ENCODE measurements around the gene PLCB4.

PLCB4 gene

GRCh38 chr20:9075264-9076095 is 6.6 kb downstream of the PLCB4 start:
- Mint-ChIP-seq H3K9me3 (no peaks in the 10 kb centered on the region), H3K27me3 (ENCODE audit: low read depth) (peaks cover 2% of the 10 kb centered on the region), H3K27ac (no peak overlapping the region), H3K4me3 (no peak overlapping the region), H3K4me1 (ENCODE audit: low read depth) (no peaks in the 10 kb centered on the region), H3K36me3 (ENCODE audit: low read depth) (no peaks in the 10 kb centered on the region)

GRCh38 chr20:9076440-9076839 is 7.6 kb downstream of the PLCB4 start:
- Mint-ChIP-seq H3K4me3 (no peak overlapping the region), H3K9me3 (no peaks in the 10 kb centered on the region), H3K36me3 (ENCODE audit: low read depth) (no peaks in the 10 kb centered on the region), H3K27ac (no peak overlapping the region), H3K4me1 (ENCODE audit: low read depth) (no peaks in the 10 kb centered on the region), H3K27me3 (ENCODE audit: low read depth) (no peaks in the 10 kb centered on the region)

- no peaks in the 10 kb centered on the region for H3K4me1 Mint-ChIP-seq (ENCODE audit: low read depth)
- no peaks in the 10 kb centered on the region for H3K27me3 Mint-ChIP-seq (ENCODE audit: low read depth)
- H3K36me3 Mint-ChIP-seq (ENCODE audit: low read depth): no peaks in the 10 kb centered on the region
- no peak overlapping the region for H3K4me3 Mint-ChIP-seq
- H3K9me3 Mint-ChIP-seq: no peaks in the 10 kb centered on the region
- no peak overlapping the region for H3K27ac Mint-ChIP-seq
Observed at GRCh38 chr20:9078826-9079731, 10.2 kb downstream of the PLCB4 start.

- Mint-ChIP-seq H3K36me3 (ENCODE audit: low read depth) (no peaks in the 10 kb centered on the region), H3K27me3 (ENCODE audit: low read depth) (no peaks in the 10 kb centered on the region), H3K27ac (no peak overlapping the region), H3K4me3 (no peak overlapping the region), H3K9me3 (no peaks in the 10 kb centered on the region), H3K4me1 (ENCODE audit: low read depth) (no peaks in the 10 kb centered on the region)
Observed at GRCh38 chr20:9081423-9081966, 12.6 kb downstream of the PLCB4 start.

GRCh38 chr20:9082741-9083140 is 13.9 kb downstream of the PLCB4 start:
- no peaks in the 10 kb centered on the region for H3K9me3 Mint-ChIP-seq
- no peak overlapping the region for H3K4me3 Mint-ChIP-seq
- no peaks in the 10 kb centered on the region for H3K4me1 Mint-ChIP-seq (ENCODE audit: low read depth)
- no peaks in the 10 kb centered on the region for H3K27me3 Mint-ChIP-seq (ENCODE audit: low read depth)
- H3K27ac Mint-ChIP-seq: no peak overlapping the region
- H3K36me3 Mint-ChIP-seq (ENCODE audit: low read depth): no peaks in the 10 kb centered on the region

- no peaks in the 10 kb centered on the region for H3K36me3 Mint-ChIP-seq (ENCODE audit: low read depth)
- H3K9me3 Mint-ChIP-seq: no peaks in the 10 kb centered on the region
- H3K27ac Mint-ChIP-seq: no peak overlapping the region
- no peaks in the 10 kb centered on the region for H3K4me1 Mint-ChIP-seq (ENCODE audit: low read depth)
- H3K27me3 Mint-ChIP-seq (ENCODE audit: low read depth): no peaks in the 10 kb centered on the region
- no peak overlapping the region for H3K4me3 Mint-ChIP-seq
Observed at GRCh38 chr20:9087531-9088217, 18.8 kb downstream of the PLCB4 start.

GRCh38 chr20:9088556-9088955 is 19.7 kb downstream of the PLCB4 start:
- no peak overlapping the region for H3K27ac Mint-ChIP-seq
- H3K4me1 Mint-ChIP-seq (ENCODE audit: low read depth): no peaks in the 10 kb centered on the region
- no peaks in the 10 kb centered on the region for H3K36me3 Mint-ChIP-seq (ENCODE audit: low read depth)
- H3K4me3 Mint-ChIP-seq: no peak overlapping the region
- no peaks in the 10 kb centered on the region for H3K9me3 Mint-ChIP-seq
- H3K27me3 Mint-ChIP-seq (ENCODE audit: low read depth): no peaks in the 10 kb centered on the region

GRCh38 chr20:9092113-9092512 is 23.2 kb downstream of the PLCB4 start:
- H3K27ac Mint-ChIP-seq: no peak overlapping the region
- H3K9me3 Mint-ChIP-seq: no peaks in the 10 kb centered on the region
- no peak overlapping the region for H3K4me3 Mint-ChIP-seq
- H3K4me1 Mint-ChIP-seq (ENCODE audit: low read depth): no peaks in the 10 kb centered on the region
- H3K36me3 Mint-ChIP-seq (ENCODE audit: low read depth): no peaks in the 10 kb centered on the region
- no peaks in the 10 kb centered on the region for H3K27me3 Mint-ChIP-seq (ENCODE audit: low read depth)

GRCh38 chr20:9092655-9093054 is 23.8 kb downstream of the PLCB4 start:
- H3K4me1 Mint-ChIP-seq (ENCODE audit: low read depth): no peaks in the 10 kb centered on the region
- H3K4me3 Mint-ChIP-seq: no peak overlapping the region
- H3K27ac Mint-ChIP-seq: no peak overlapping the region
- no peaks in the 10 kb centered on the region for H3K9me3 Mint-ChIP-seq
- no peaks in the 10 kb centered on the region for H3K27me3 Mint-ChIP-seq (ENCODE audit: low read depth)
- no peaks in the 10 kb centered on the region for H3K36me3 Mint-ChIP-seq (ENCODE audit: low read depth)

- no peaks in the 10 kb centered on the region for H3K4me1 Mint-ChIP-seq (ENCODE audit: low read depth)
- H3K4me3 Mint-ChIP-seq: no peak overlapping the region
- H3K9me3 Mint-ChIP-seq: no peaks in the 10 kb centered on the region
- no peaks in the 10 kb centered on the region for H3K27me3 Mint-ChIP-seq (ENCODE audit: low read depth)
- H3K36me3 Mint-ChIP-seq (ENCODE audit: low read depth): no peaks in the 10 kb centered on the region
- H3K27ac Mint-ChIP-seq: no peak overlapping the region
Observed at GRCh38 chr20:9093218-9093957, 24.5 kb downstream of the PLCB4 start.

GRCh38 chr20:9099372-9099771 is 30.5 kb downstream of the PLCB4 start:
- Mint-ChIP-seq H3K4me3 (no peak overlapping the region), H3K36me3 (ENCODE audit: low read depth) (no peaks in the 10 kb centered on the region), H3K4me1 (ENCODE audit: low read depth) (no peaks in the 10 kb centered on the region), H3K27ac (no peak overlapping the region), H3K9me3 (no peaks in the 10 kb centered on the region), H3K27me3 (ENCODE audit: low read depth) (no peaks in the 10 kb centered on the region)

- no peak overlapping the region for H3K4me3 Mint-ChIP-seq
- H3K27me3 Mint-ChIP-seq (ENCODE audit: low read depth): no peaks in the 10 kb centered on the region
- no peak overlapping the region for H3K27ac Mint-ChIP-seq
- H3K36me3 Mint-ChIP-seq (ENCODE audit: low read depth): no peaks in the 10 kb centered on the region
- H3K9me3 Mint-ChIP-seq: no peaks in the 10 kb centered on the region
- H3K4me1 Mint-ChIP-seq (ENCODE audit: low read depth): no peaks in the 10 kb centered on the region
Observed at GRCh38 chr20:9100691-9101090, 31.8 kb downstream of the PLCB4 start.

GRCh38 chr20:9102456-9102855 is 33.6 kb downstream of the PLCB4 start:
- Mint-ChIP-seq H3K27ac (no peak overlapping the region), H3K27me3 (ENCODE audit: low read depth) (no peaks in the 10 kb centered on the region), H3K36me3 (ENCODE audit: low read depth) (no peaks in the 10 kb centered on the region), H3K4me1 (ENCODE audit: low read depth) (no peaks in the 10 kb centered on the region), H3K9me3 (no peaks in the 10 kb centered on the region), H3K4me3 (no peak overlapping the region)

- no peak overlapping the region for H3K27ac Mint-ChIP-seq
- H3K4me3 Mint-ChIP-seq: no peak overlapping the region
- no peaks in the 10 kb centered on the region for H3K27me3 Mint-ChIP-seq (ENCODE audit: low read depth)
- H3K4me1 Mint-ChIP-seq (ENCODE audit: low read depth): no peaks in the 10 kb centered on the region
- no peaks in the 10 kb centered on the region for H3K36me3 Mint-ChIP-seq (ENCODE audit: low read depth)
- H3K9me3 Mint-ChIP-seq: no peaks in the 10 kb centered on the region
Observed at GRCh38 chr20:9103955-9104354, 35.1 kb downstream of the PLCB4 start.
